SK-N-SH treated with all-trans-retinoic acid at 6 μM for 48 hours (cell line): ENCODE data around the gene TBATA.

Experiments
- ATAC-seq: fragments of 200-7000 bp; cut with Tn5 transposase; 3 replicates; pipeline ENCODE4 v1.9.1; 2020; ENCODE audit warnings: mild to moderate bottlenecking, moderate library complexity
- ARNTL ChIP-seq: fragments of 450-650 bp; formaldehyde crosslinking; IDR thresholded peaks from 2 replicates; pipeline ENCODE4 v1.5.0; 2020; ENCODE audit warnings: low read depth, mild to moderate bottlenecking, moderate library complexity, borderline replicate concordance
- BACH2 ChIP-seq: fragments of 250-450 bp; sonication (Bioruptor Pico); IDR thresholded peaks from 2 replicates; pipeline ENCODE4 v1.9.0; 2021; ENCODE audit warnings: mild to moderate bottlenecking, borderline replicate concordance
- CREB5 ChIP-seq: fragments of 250-450 bp; sonication (Bioruptor Pico); IDR thresholded peaks from 2 replicates; pipeline ENCODE4 v1.5.1; 2020; ENCODE audit warnings: low read depth, mild to moderate bottlenecking, moderate library complexity
- CSDC2 ChIP-seq: fragments of 250-450 bp; sonication (Bioruptor Pico); IDR thresholded peaks from 2 replicates; pipeline ENCODE4 v1.5.0; 2020; ENCODE audit warnings: mild to moderate bottlenecking, moderate library complexity
- CSRNP3 ChIP-seq: fragments of 250-450 bp; sonication (Bioruptor Pico); IDR thresholded peaks from 2 replicates; pipeline ENCODE4 v1.5.1; 2021; ENCODE audit warnings: mild to moderate bottlenecking, moderate library complexity
- ESRRG ChIP-seq: fragments of 250-450 bp; sonication (Bioruptor Pico); IDR thresholded peaks from 2 replicates; pipeline ENCODE4 v1.6.1; 2021; ENCODE audit warnings: mild to moderate bottlenecking
- GLIS3 ChIP-seq: fragments of 250-450 bp; sonication (Bioruptor Pico); IDR thresholded peaks from 2 replicates; pipeline ENCODE4 v1.5.0; 2020; ENCODE audit warnings: mild to moderate bottlenecking, moderate library complexity
- ISL1 ChIP-seq: fragments of 250-450 bp; sonication (Bioruptor Pico); IDR thresholded peaks from 2 replicates; pipeline ENCODE4 v2.1.2; 2022; ENCODE audit warnings: mild to moderate bottlenecking, moderate library complexity
- OSR1 ChIP-seq: fragments of 250-450 bp; sonication (Bioruptor Pico); IDR thresholded peaks from 2 replicates; pipeline ENCODE4 v1.8.0; 2022; ENCODE audit warnings: moderate library complexity, mild to moderate bottlenecking, inconsistent platforms
- PATZ1 ChIP-seq: fragments of 250-450 bp; sonication (Bioruptor Pico); IDR thresholded peaks from 2 replicates; pipeline ENCODE4 v1.8.0; 2020; ENCODE audit warnings: mild to moderate bottlenecking, moderate library complexity, borderline replicate concordance
- POU6F1 ChIP-seq: fragments of 250-450 bp; sonication (Bioruptor Pico); IDR thresholded peaks from 2 replicates; pipeline ENCODE4 v1.8.0; 2021; ENCODE audit warnings: low read depth, mild to moderate bottlenecking, moderate library complexity, borderline replicate concordance
- PPARA ChIP-seq: fragments of 250-450 bp; sonication (Bioruptor Pico); IDR thresholded peaks from 2 replicates; pipeline ENCODE4 v1.5.0; 2020; ENCODE audit warnings: mild to moderate bottlenecking, borderline replicate concordance
- RARB ChIP-seq: fragments of 250-450 bp; sonication (Bioruptor Pico); IDR thresholded peaks from 2 replicates; pipeline ENCODE4 v1.8.0; 2021; ENCODE audit warnings: mild to moderate bottlenecking, moderate library complexity
- SNAI2 ChIP-seq: fragments of 250-450 bp; sonication (Bioruptor Pico); IDR thresholded peaks from 2 replicates; pipeline ENCODE4 v1.5.0; 2020; ENCODE audit warnings: mild to moderate bottlenecking, moderate library complexity
- TCF4 ChIP-seq: fragments of 250-450 bp; sonication (Bioruptor Pico); IDR thresholded peaks from 2 replicates; pipeline ENCODE4 v1.8.0; 2021; ENCODE audit warnings: mild to moderate bottlenecking, moderate library complexity, borderline replicate concordance
- TSHZ2 ChIP-seq: fragments of 250-450 bp; sonication (Bioruptor Pico); IDR thresholded peaks from 2 replicates; pipeline ENCODE4 v1.5.0; 2020; ENCODE audit warnings: mild to moderate bottlenecking, moderate library complexity
- ZC3H10 ChIP-seq: fragments of 250-450 bp; sonication (Bioruptor Pico); IDR thresholded peaks from 2 replicates; pipeline ENCODE4 v1.5.1; 2021; ENCODE audit warnings: mild to moderate bottlenecking, moderate library complexity
- ZFP3 ChIP-seq: fragments of 250-450 bp; sonication (Bioruptor Pico); IDR thresholded peaks from 2 replicates; pipeline ENCODE4 v1.5.0; 2020; ENCODE audit warnings: mild to moderate bottlenecking, moderate library complexity
- ZFP30 ChIP-seq: fragments of 450-650 bp; formaldehyde crosslinking; IDR thresholded peaks from 2 replicates; pipeline ENCODE4 v1.5.0; 2022; ENCODE audit warnings: mild to moderate bottlenecking, moderate library complexity
- ZNF565 ChIP-seq: fragments of 450-650 bp; formaldehyde crosslinking; conservative IDR thresholded peaks from 2 replicates; pipeline ENCODE4 v1.5.0; 2020; ENCODE audit warnings: low read depth, mild to moderate bottlenecking, moderate library complexity
- ZNF70 ChIP-seq: fragments of 450-650 bp; formaldehyde crosslinking; IDR thresholded peaks from 2 replicates; pipeline ENCODE4 v1.5.0; 2020; ENCODE audit warnings: mild to moderate bottlenecking, moderate library complexity
- ZNF8 ChIP-seq: fragments of 450-650 bp; formaldehyde crosslinking; IDR thresholded peaks from 2 replicates; pipeline ENCODE4 v1.5.0; 2020; ENCODE audit warnings: mild to moderate bottlenecking, moderate library complexity

TBATA gene

GRCh38 chr10:70829543-70829942 is 44.4 kb upstream of the TBATA start:
- ATAC-seq: no peak

GRCh38 chr10:70828923-70829322 is 43.7 kb upstream of the TBATA start:
- no peak for ATAC-seq
- TF ChIP-seq TCF4 (CRISPR knock-in tag) (no peak), GLIS3 (no peak), ESRRG (CRISPR knock-in tag) (no peak), CSDC2 (CRISPR knock-in tag) (no peak), ARNTL (CRISPR knock-in tag) (no peak), PPARA (CRISPR knock-in tag) (no peak), OSR1 (CRISPR knock-in tag) (no peak), BACH2 (CRISPR knock-in tag) (no peak), TSHZ2 (CRISPR knock-in tag) (no peak)

More at GRCh38 chr10:70829543-70829942, 44.4 kb upstream of the TBATA start:
- no peak for TF ChIP-seq ZFP30
- no peak for TF ChIP-seq CREB5 (CRISPR knock-in tag)
- no peak for TF ChIP-seq RARB (CRISPR knock-in tag)
- TF ChIP-seq ZFP3 (CRISPR knock-in tag): no peak
- TF ChIP-seq ZNF565 (CRISPR knock-in tag): no peak
- TF ChIP-seq CSDC2 (CRISPR knock-in tag): no peak
- TF ChIP-seq ZNF8 (CRISPR knock-in tag): no peak
- no peak for TF ChIP-seq OSR1 (CRISPR knock-in tag)
- no peak for TF ChIP-seq ZC3H10 (CRISPR knock-in tag)
- no peak for TF ChIP-seq POU6F1 (CRISPR knock-in tag)
- no peak for TF ChIP-seq TCF4 (CRISPR knock-in tag)
- no peak for TF ChIP-seq PATZ1
- no peak for TF ChIP-seq BACH2 (CRISPR knock-in tag)
- no peak for TF ChIP-seq PPARA (CRISPR knock-in tag)
- no peak for TF ChIP-seq ARNTL (CRISPR knock-in tag)
- TF ChIP-seq ZNF70 (CRISPR knock-in tag): no peak
- TF ChIP-seq SNAI2: no peak
- no peak for TF ChIP-seq ISL1 (CRISPR knock-in tag)
- TF ChIP-seq TSHZ2 (CRISPR knock-in tag): no peak
- no peak for TF ChIP-seq CSRNP3 (CRISPR knock-in tag)
